SK-N-SH (cell line): Measurements from ENCODE around the gene PLAGL2. TPM values are rescaled to one million over a fixed set of nuclear protein-coding genes. Genes with fewer than 3 reads are reported as not detected.
"Not testable (repeated sequence)": the region's sequence is repeated elsewhere in the genome, so short reads cannot be mapped to it uniquely, and the experiment has no call there.

Experiments
- CTCF ChIA-PET: fragments of 300-600, 350-600 bp; formaldehyde crosslinking; extraction: SDS; loops from one replicate; lab custom pipeline; 2021; lab: Yijun Ruan, JAX
- POLR2A ChIA-PET: fragments of 350-600 bp; sonication (Branson Sonifier 250); formaldehyde crosslinking; extraction: SDS; loops from one replicate; lab custom pipeline; 2020; ENCODE audit warnings: antibody characterized with exemption, inconsistent platforms; lab: Yijun Ruan, JAX
- DNase-seq: peaks from one replicate; pipeline ENCODE4 v3.0.0; 2012
- H2AFZ ChIP-seq: fragments of 200-600 bp; sonication (generic); 2 replicates; pipeline ENCODE4 v1.8.1; 2016; ENCODE audit warnings: antibody characterized with exemption, mild to moderate bottlenecking, low read depth
- H3F3A ChIP-seq: fragments of 200-600 bp; sonication (generic); replicated peaks from 2 replicates; pipeline ENCODE3; 2016; ENCODE audit warnings: antibody characterized with exemption, mild to moderate bottlenecking; ENCODE audit not compliant: insufficient read depth
- H3K27ac ChIP-seq, 2 experiments: fragments of 200-500 bp in 1 of 2; fragments of 200-600 bp in 1 of 2; sonication (Bioruptor generic) in 1 of 2; sonication (generic), shearing (Covaris generic) in 1 of 2; 2 replicates each; pipeline versions ENCODE4 v1.5.1 to v1.6.1; 2014 to 2016; ENCODE audit warnings: low read depth in 2 of 2, inconsistent platforms in 1 of 2, low read length in 1 of 2, mild to moderate bottlenecking in 1 of 2, mixed read lengths in 1 of 2
- H3K27me3 ChIP-seq: fragments of 200-600 bp; sonication (generic), shearing (Covaris generic); 2 replicates; pipeline ENCODE4 v1.6.1; 2016; ENCODE audit warnings: mixed run types; ENCODE audit not compliant: insufficient read depth
- H3K36me3 ChIP-seq, 2 experiments: fragments of 200-500 bp in 1 of 2; fragments of 200-600 bp in 1 of 2; sonication (Bioruptor generic) in 1 of 2; sonication (generic) in 1 of 2; replicated peaks in 1 of 2; 2 replicates each; pipeline versions ENCODE3 to v1.5.1; 2014 to 2016; ENCODE audit warnings: low read length in 1 of 2, mild to moderate bottlenecking in 1 of 2; ENCODE audit not compliant: insufficient read depth in 2 of 2, control insufficient read depth in 1 of 2
- H3K4me1 ChIP-seq, 2 experiments: fragments of 200-500 bp in 1 of 2; fragments of 200-600 bp in 1 of 2; sonication (Bioruptor generic) in 1 of 2; sonication (generic), shearing (Covaris generic) in 1 of 2; 2 replicates each; pipeline versions ENCODE4 v1.5.1 to v1.6.1; 2014 to 2016; ENCODE audit warnings: low read depth in 1 of 2, low read length in 1 of 2, mixed run types in 1 of 2; ENCODE audit not compliant: insufficient read depth in 2 of 2, control insufficient read depth in 1 of 2
- H3K4me2 ChIP-seq: fragments of 200-600 bp; sonication (generic), shearing (Covaris generic); 2 replicates; pipeline ENCODE4 v1.6.1; 2017; ENCODE audit warnings: mixed run types
- H3K4me3 ChIP-seq, 2 experiments: fragments of 200-500 bp in 1 of 2; fragments of 200-600 bp in 1 of 2; sonication (Bioruptor generic) in 1 of 2; sonication (generic), shearing (Covaris generic) in 1 of 2; 2 replicates each; pipeline versions ENCODE4 v1.5.1 to v1.8.1; 2014 to 2016; ENCODE audit warnings: low read depth in 2 of 2, inconsistent platforms in 1 of 2, low read length in 1 of 2, mild to moderate bottlenecking in 1 of 2, mixed read lengths in 1 of 2, moderate library complexity in 1 of 2
- H3K79me2 ChIP-seq: fragments of 200-600 bp; sonication (generic); 2 replicates; pipeline ENCODE4 v1.8.1; 2017; ENCODE audit warnings: mild to moderate bottlenecking; ENCODE audit not compliant: insufficient read depth
- H3K9ac ChIP-seq: fragments of 200-600 bp; sonication (generic); 2 replicates; pipeline ENCODE4 v1.6.1; 2017; ENCODE audit warnings: mixed run types
- H3K9me2 ChIP-seq: fragments of 200-600 bp; sonication (generic); 2 replicates; pipeline ENCODE4 v1.6.1; 2017; ENCODE audit warnings: mixed run types
- H3K9me3 ChIP-seq: fragments of 200-600 bp; sonication (generic); 2 replicates; pipeline ENCODE4 v1.6.1; 2017; ENCODE audit warnings: mixed run types, mild to moderate bottlenecking, moderate library complexity
- H4K20me1 ChIP-seq: fragments of 200-600 bp; sonication (generic); 2 replicates; pipeline ENCODE4 v1.6.1; 2017; ENCODE audit warnings: mild to moderate bottlenecking, mixed run types; ENCODE audit not compliant: insufficient read depth
- CHD2 ChIP-seq: fragments of 150-350 bp; IDR thresholded peaks from 2 replicates; pipeline ENCODE4 v1.6.1; 2018; ENCODE audit warnings: low read length; ENCODE audit not compliant: partially characterized antibody
- ELF1 ChIP-seq: IDR thresholded peaks from 2 replicates; pipeline ENCODE4 v1.4.0; 2012
- EP300 ChIP-seq, 2 experiments: IDR thresholded peaks; 2 replicates each; pipeline versions ENCODE4 v1.4.0 to v1.6.1; 2012; ENCODE audit warnings: borderline replicate concordance in 1 of 2, low read depth in 1 of 2, low read length in 1 of 2
- FOSL2 ChIP-seq: IDR thresholded peaks from 2 replicates; pipeline ENCODE4 v1.4.0; 2012; ENCODE audit warnings: low read depth, mild to moderate bottlenecking, moderate library complexity, borderline replicate concordance
- FOXM1 ChIP-seq: IDR thresholded peaks from 2 replicates; pipeline ENCODE4 v1.4.0; 2012; ENCODE audit warnings: low read depth, mild to moderate bottlenecking
- JUND ChIP-seq: IDR thresholded peaks from 2 replicates; pipeline ENCODE4 v1.4.0; 2012
- MXI1 ChIP-seq: IDR thresholded peaks from 2 replicates; pipeline ENCODE4 v1.6.1; 2012; ENCODE audit warnings: mild to moderate bottlenecking, low read depth, low read length, improper control_type of control experiment
- NFIC ChIP-seq: IDR thresholded peaks from 2 replicates; pipeline ENCODE4 v1.4.0; 2012; ENCODE audit warnings: borderline replicate concordance
- NRF1 ChIP-seq: IDR thresholded peaks from 2 replicates; pipeline ENCODE4 v1.6.1; 2012; ENCODE audit warnings: low read depth, mild to moderate bottlenecking, low read length
- RFX5 ChIP-seq: IDR thresholded peaks from 2 replicates; pipeline ENCODE4 v1.6.1; 2012; ENCODE audit warnings: mild to moderate bottlenecking, improper control_type of control experiment, low read length
- RXRA ChIP-seq: IDR thresholded peaks from 2 replicates; pipeline ENCODE4 v1.4.0; 2012; ENCODE audit warnings: low read depth, mild to moderate bottlenecking, borderline replicate concordance
- TEAD4 ChIP-seq: IDR thresholded peaks from 2 replicates; pipeline ENCODE4 v1.4.0; 2012; ENCODE audit warnings: mild to moderate bottlenecking, borderline replicate concordance; ENCODE audit not compliant: insufficient read depth
- YY1 ChIP-seq: IDR thresholded peaks from 2 replicates; pipeline ENCODE4 v1.4.0; 2012; ENCODE audit warnings: low read depth, mild to moderate bottlenecking
- WGBS: methylation state at CpG from one replicate; pipeline ENCODE4 v1.1.6; 2017; ENCODE audit warnings: low lambda C conversion rate; 5-methylcytosine and 5-hydroxymethylcytosine counted together
- polyA plus RNA-seq, 3 experiments: library from polyadenylated mRNA; depleted of rRNA; stranded (reverse); fragments of >200 nt; gene quantifications; 2 replicates each; pipeline ENCODE4 v1.2.3, GENCODE V29; 2012
- TF ChIP-seq, protein P1 (sequence below): IDR thresholded peaks from 2 replicates; pipeline ENCODE4 v1.4.0; 2012; ENCODE audit warnings: low read depth, borderline replicate concordance

PLAGL2 gene
- polyA plus RNA-seq, 1 of the 3 experiments (the other 2 are of a cell fraction) = 4.0 TPM

DNA sequence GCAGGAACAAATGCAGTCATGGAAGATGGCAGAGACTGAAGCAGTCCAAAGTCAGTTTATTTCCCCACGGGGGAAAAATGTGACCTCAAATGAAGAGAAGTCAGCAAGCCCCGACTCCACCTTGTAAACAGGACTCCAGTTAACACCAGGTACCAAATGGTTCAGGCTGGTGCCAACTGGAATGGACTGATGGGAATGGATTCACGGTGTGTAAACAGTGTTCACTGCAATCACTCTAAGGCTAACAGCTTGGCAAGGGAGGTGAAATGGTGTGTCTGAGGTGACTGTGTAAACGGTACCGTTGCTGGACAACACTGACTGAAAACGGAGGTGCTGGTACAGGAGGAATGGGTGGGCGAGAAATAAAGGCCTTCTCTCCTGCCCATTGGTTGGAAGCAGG, 12.0 kb downstream of the PLAGL2 start:
- POLR2A ChIA-PET = no interaction called here
- no peak for DNase-seq
- CTCF ChIA-PET = no interaction called here
- TF ChIP-seq EP300 (IDR thresholded peaks at IDR 0.05; ENCODE audit: borderline replicate concordance in 1 of 2, low read depth in 1 of 2, low read length in 1 of 2) = no peak
- no peaks in the 10 kb centered on the region for H3K9me2 ChIP-seq
- peaks cover 33 to 56% of the 10 kb centered on the region in 2 experiments for H3K36me3 ChIP-seq
- H3K27me3 ChIP-seq = no peaks in the 10 kb centered on the region
- no peak overlapping the region for H3K4me2 ChIP-seq
- 87% methylated on average over 7 of the region's 7 CpGs for WGBS
- no peak overlapping the region for H3K27ac ChIP-seq
- peaks cover 23% of the 10 kb centered on the region; the same call in 1 of the 2 replicates for H3K79me2 ChIP-seq
- no peaks in the 10 kb centered on the region for H3K9me3 ChIP-seq
- peaks cover 0 to 6% of the 10 kb centered on the region in 2 experiments; a peak in 2 of 4 replicates for H3K4me1 ChIP-seq
- no peak overlapping the region for H2AFZ ChIP-seq
- H3F3A ChIP-seq = peaks cover 24% of the 10 kb centered on the region
- H3K4me3 ChIP-seq = no peak overlapping the region
- no peak overlapping the region for H3K9ac ChIP-seq
- 0 out of 2 replicates have a peak, but pooled peaks cover 3% of the 10 kb centered on the region for H4K20me1 ChIP-seq

GRCh38 chr20:32193996-32194395, 13.5 kb downstream of the PLAGL2 start:
- H3K9ac ChIP-seq = no peak overlapping the region
- no peak for DNase-seq
- POLR2A ChIA-PET = no interaction called here
- peaks cover 8% of the 10 kb centered on the region; the same call in 1 of the 2 replicates for H3K79me2 ChIP-seq
- H3K9me2 ChIP-seq = no peaks in the 10 kb centered on the region
- 97% methylated on average over 6 of the region's 6 CpGs for WGBS
- no peak overlapping the region for H3K27ac ChIP-seq
- TF ChIP-seq YY1 (no peak), CHD2 (no peak), JUND (no peak), NFIC (no peak), FOXM1 (no peak), RXRA (no peak), TEAD4 (no peak), FOSL2 (no peak), NRF1 (no peak), ELF1 (no peak), RFX5 (no peak), MXI1 (no peak)
- TF ChIP-seq, protein P1, sequence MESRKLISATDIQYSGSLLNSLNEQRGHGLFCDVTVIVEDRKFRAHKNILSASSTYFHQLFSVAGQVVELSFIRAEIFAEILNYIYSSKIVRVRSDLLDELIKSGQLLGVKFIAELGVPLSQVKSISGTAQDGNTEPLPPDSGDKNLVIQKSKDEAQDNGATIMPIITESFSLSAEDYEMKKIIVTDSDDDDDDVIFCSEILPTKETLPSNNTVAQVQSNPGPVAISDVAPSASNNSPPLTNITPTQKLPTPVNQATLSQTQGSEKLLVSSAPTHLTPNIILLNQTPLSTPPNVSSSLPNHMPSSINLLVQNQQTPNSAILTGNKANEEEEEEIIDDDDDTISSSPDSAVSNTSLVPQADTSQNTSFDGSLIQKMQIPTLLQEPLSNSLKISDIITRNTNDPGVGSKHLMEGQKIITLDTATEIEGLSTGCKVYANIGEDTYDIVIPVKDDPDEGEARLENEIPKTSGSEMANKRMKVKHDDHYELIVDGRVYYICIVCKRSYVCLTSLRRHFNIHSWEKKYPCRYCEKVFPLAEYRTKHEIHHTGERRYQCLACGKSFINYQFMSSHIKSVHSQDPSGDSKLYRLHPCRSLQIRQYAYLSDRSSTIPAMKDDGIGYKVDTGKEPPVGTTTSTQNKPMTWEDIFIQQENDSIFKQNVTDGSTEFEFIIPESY = no peak
- TF ChIP-seq, all 33 proteins: peak for 0
- H3K9me3 ChIP-seq = no peaks in the 10 kb centered on the region
- no peak overlapping the region for H3K4me3 ChIP-seq
- peaks cover 0 to 18% of the 10 kb centered on the region in 2 experiments; a peak in 2 of 4 replicates for H3K4me1 ChIP-seq
- peaks cover 20 to 52% of the 10 kb centered on the region in 2 experiments for H3K36me3 ChIP-seq
- peaks cover 25% of the 10 kb centered on the region for H3F3A ChIP-seq
- no peak overlapping the region for H3K4me2 ChIP-seq
- no peak overlapping the region for H2AFZ ChIP-seq
- 0 out of 2 replicates have a peak, but pooled peaks cover 3% of the 10 kb centered on the region for H4K20me1 ChIP-seq
- CTCF ChIA-PET = no interaction called here
- no peaks in the 10 kb centered on the region for H3K27me3 ChIP-seq

GRCh38 chr20:32193336-32193735, 14.2 kb downstream of the PLAGL2 start:
- DNase-seq, H4K20me1 ChIP-seq, H3K9ac ChIP-seq, H3K9me2 ChIP-seq, CTCF ChIA-PET, H3K4me3 ChIP-seq, H3K27ac ChIP-seq, POLR2A ChIA-PET, H3K79me2 ChIP-seq, H2AFZ ChIP-seq, H3K4me2 ChIP-seq, H3K9me3 ChIP-seq, H3K27me3 ChIP-seq: not testable (repeated sequence)
- 99% methylated on average over 5 of the region's 5 CpGs for WGBS
- peaks cover 25% of the 10 kb centered on the region for H3F3A ChIP-seq
- peaks cover 14 to 45% of the 10 kb centered on the region in 2 experiments for H3K36me3 ChIP-seq
- H3K4me1 ChIP-seq = peaks cover 0 to 23% of the 10 kb centered on the region in 2 experiments; a peak in 2 of 4 replicates
